GM21390 (cell line): ENCODE data around the gene OR2D2.
A peak's percentile ranks its signal among the peaks of the same experiment; 100 is the strongest.
"Not testable (repeated sequence)": the region's sequence is repeated elsewhere in the genome, so short reads cannot be mapped to it uniquely, and the experiment has no call there.

ENCODE experiments used
- ATAC-seq: cut with Tn5 transposase; IDR thresholded peaks from one replicate; pipeline ENCODE4 v1.9.1; 2021; ENCODE audit not compliant: unreplicated experiment

OR2D2 gene, protein sequence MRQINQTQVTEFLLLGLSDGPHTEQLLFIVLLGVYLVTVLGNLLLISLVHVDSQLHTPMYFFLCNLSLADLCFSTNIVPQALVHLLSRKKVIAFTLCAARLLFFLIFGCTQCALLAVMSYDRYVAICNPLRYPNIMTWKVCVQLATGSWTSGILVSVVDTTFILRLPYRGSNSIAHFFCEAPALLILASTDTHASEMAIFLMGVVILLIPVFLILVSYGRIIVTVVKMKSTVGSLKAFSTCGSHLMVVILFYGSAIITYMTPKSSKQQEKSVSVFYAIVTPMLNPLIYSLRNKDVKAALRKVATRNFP

DNA sequence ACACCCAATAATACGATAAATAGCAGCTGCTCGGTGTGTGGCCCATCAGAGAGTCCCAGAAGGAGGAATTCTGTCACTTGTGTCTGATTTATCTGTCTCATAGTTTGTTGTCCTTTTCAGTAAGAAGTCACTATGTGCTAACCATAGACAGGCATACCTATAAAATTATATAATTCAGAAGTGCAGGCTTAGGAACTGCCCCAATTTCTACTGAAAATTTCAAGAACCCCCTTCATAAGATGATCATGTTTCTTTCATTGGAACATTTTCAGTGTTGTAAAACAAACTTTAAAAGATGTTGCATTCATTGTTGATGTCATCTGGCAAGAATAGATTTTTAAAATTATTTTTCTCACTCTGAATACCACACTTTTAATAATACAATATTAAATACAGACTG is at the start of gene OR2D2:
OR2D2 (minus strand) TSS at position 101 of the 400 bp plus-strand sequence; CDS start at position 101, 0 bp downstream.
- ATAC-seq, result no peak

DNA sequence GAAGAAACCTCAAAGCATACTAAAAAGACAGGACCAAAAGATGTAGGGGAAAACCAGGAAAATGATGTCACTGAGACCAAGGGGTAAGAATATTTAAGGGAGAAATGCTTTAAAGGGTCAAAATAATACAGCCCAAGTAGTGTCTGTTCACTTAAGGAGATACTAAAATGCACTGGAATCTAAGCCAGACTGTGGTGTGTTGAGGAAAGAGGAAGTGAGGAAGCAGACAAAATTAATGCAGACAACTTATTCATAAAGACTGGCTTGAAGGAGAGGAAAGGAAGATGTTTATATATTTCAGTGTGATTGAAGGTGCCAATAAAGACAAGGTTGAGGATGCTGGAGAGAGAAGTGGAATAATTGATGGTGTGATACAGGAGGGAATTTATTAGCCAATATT is 49.7 kb upstream of the OR2D2 start:
- ATAC-seq, result no peak

DNA sequence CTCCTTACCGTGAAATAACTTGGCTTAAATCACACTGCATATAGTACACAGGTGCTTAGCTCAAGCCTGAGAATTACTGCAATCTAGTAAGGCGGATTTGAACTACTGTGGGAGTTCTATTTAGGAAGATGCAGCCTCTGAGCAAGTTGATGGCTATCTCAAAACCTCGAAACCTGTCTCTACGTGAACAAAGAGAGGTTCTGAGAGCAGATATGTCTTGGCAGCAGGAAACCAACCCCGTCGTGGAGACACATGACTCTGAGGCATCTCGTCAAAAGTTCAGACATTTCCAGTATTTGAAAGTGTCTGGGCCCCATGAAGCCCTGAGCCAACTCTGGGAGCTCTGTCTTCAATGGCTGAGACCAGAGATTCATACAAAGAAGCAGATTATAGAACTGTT is 39.8 kb upstream of the OR2D2 start:
- no peak for ATAC-seq

DNA sequence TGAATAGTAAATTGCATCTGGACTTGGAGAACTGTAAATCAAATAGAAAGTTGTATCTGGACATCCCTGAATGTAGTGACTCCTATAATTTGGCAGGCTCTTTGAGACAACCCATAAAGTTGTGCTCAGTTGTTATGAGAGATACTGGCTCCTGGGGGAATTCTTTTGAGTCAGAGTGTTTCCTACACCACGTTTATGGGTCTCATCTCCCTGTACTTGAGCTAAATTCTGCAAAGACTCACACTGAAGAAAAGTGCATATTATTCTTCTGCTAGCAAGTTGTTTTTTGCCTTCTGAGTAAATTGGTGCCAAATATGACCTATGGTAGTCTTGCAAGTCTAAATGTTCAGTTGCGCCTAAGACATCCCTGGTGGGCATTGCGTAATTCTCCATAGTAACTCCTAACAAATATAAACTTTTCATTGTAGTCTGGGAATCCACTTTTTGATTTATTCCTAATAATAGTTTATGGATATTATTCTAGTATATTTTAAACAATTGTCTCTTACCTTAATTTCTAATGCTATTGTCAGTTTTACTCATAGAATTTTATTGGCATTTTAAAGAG is 38.9 kb upstream of the OR2D2 start:
- ATAC-seq, result no peak

DNA sequence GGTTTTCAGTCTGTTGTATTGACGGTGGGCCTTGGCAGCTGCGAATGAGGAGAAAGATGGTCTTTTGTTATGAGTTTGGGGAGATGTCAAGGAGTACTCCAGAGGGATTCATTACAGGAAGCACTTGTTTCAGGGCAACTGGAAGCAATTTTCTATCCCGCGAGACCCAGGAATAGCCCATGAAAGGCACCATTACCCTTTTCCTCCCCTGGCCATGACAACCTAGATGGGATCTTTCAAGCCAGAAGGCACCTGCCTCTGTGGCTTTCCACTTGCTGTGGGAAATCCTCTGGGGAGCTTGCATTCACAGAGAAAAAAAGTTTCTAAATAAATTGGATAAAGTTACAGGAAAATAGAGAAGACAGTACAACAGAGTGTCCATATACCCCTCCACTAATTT is 36.6 kb upstream of the OR2D2 start:
- ATAC-seq, result no peak

DNA sequence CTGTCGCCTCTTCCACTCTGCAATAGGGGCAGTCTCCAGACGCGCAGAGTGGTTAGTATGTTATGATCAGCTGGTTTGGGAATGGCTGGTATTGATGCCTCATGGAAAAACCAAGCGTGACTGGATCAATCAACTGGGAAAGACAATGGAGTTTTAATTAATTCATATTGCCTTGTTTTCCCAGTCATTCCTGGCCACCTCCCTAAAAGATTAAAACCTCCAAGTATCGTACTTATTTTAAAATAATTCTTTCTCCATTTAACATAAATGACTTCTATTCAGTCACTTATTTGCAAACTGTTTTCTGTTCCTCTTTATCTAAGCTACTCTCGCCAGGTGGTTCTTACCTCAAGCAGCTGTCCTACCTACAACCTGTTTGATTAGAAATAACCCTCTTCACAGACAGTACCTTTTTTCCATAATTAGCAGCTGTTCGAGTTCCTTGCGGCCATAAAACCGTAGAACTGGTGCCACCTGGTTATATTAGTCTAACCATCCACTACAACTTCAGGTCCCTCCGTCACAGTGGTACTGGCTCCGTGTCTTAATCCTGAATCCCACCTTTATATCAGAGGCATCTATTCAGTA is 34.8 kb upstream of the OR2D2 start:
- peak; percentile 63 for ATAC-seq

DNA sequence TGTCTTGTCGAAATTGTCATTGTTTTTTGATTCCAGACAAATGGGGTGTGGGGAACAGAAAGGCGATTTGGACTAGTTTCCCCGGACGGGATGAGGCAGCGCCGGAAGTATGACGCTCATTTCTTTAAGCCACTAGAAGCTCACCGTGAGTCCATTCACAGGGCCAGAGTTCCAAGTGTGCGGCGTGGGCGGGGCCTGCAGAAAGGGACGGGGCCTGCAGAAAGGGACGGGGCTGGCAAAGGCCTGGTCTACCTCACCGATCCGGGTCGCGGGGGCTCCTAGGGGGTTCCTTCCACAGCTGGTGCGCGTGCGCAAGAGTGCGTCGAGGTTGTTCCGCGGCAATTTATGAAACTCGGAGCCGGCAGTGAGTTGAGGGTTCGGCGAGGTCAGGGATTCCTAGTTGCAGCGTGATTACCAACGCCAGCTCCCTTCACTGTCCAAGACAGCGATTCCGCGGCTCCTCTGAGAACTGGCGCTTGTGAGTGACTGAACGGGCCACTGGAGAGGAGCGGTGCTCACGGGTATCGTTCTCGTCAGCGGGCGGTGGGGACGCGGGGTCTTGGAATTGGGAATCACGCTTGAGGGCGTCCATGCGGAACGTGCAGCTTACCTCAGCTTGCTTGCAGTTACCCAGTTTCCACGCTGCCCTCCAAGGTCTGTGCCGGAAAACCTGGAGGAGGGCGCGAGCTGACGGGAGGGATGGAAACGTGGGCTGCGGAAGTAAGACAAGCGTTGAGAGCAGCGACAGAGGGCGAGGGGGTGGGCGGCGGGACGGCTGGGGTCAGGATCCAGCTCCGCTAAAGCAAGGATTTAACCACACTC is 34.1 kb upstream of the OR2D2 start, which contains the start of gene ZNF215:
ZNF215 (plus strand) TSS at position 219 of the 822 bp plus-strand sequence. CDS start 5,847 bp downstream, outside the sequence.
- ATAC-seq, result peak; percentile 63

DNA sequence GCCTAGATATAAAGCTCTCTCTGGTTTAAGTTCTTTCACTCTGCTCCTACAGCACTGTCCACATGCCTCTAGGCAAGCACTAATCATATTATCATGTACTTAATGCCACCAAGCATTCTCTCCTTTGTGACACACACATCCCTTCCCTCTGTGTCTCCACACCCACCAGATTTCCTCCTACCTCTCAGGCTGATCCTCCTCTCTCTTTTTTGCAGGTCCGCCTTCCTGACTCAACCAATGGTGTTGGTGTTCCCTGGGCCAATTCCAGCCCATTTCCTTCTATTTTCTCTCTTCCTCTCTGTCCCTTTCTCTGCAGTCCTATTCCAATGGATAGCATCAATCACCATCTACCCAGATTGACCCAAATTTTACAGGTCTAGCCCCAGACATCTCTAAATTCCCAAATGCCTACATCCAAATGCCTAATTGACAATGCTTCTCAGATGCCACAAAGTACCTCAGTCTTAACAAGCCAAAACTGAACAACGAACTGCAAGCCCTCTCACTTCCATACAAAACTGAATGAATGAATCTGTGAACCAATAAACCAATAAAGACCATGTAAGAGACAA is 33.4 kb upstream of the OR2D2 start:
- ATAC-seq, result peak; percentile 19

DNA sequence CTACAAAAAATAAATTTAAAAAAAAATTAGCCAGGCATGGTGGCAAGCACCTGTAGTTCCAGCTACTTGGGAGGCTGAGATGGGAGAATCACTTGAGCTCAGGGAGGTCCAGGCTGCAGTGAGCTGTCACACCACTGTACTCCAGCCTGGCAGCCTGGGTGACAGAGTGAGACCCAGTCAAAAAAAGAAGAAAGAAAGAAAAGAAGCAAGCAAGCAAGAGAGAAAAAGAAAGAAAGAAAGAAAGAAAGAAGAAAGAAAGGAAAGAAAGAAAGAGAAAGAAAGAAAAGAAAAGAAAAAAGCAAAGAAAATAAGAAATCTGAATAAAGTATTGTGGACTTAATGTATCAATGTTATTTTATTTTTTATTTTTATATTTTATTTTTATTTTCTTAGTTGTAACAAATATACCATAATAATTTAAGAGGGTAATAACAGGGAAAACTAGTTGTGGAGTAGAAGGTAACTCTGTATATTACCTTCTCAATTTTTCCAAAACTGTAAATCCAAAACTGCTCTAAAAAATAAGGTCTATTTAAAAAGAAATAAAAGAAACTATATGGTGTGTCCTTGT is 32.8 kb upstream of the OR2D2 start:
- ATAC-seq, result no peak

DNA sequence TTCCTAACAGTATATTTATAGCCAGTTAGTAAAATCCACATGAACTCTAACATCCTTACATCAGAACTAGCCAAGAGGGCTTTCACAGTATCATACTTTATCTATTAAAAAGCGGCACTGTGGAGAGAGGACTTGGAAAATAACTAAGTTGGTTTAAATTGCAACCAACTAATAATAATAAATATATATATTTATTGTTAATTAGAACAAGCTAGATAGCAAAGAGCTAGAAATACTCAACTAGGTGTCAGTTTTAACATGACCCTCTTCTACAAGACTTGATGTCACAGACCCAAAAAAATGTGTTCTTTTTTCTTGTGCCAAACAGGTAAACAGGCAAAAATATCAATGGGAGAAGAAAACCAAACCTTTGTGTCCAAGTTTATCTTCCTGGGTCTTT is 28.4 kb upstream of the OR2D2 start, which contains the start of gene OR2D3:
OR2D3 (plus strand) TSS at position 301 of the 400 bp plus-strand sequence; CDS start at position 301, 0 bp downstream.
- no peak for ATAC-seq

DNA sequence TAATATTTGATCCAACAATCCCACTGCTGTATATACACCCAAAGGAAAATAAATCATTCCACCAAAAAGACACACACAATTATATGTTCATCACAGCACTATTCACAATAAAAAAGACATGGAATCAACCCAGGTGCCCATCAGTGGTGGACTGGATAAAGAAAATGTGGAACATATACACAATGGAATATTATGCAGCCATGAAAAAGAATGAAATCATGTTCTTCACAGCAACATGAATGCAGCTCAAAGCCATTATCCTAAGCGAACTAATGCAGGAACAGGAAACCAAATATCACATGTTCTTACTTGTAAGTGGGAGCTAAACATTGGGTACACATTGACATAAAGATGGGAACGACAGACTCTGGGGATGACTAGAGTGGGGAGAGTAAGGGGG is 27.4 kb upstream of the OR2D2 start:
- ATAC-seq, result no peak

DNA sequence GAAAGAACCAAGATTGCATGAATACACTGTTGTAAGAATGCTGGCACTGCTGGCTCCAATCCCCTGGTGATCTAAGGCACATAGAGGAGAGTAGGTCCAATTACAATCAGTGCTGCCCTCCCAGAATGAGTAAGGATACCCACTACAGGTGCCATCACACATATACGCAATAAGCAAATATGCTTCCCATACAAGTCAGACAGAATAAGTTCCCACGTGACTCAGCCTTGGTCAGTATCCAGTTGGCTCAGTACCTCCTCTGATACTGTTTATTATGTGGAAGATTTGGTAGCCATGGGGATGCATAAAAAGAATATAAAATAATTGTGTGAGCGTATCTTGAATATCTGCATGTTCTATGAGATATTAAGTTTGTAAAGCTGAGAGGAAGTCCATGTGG is 19.6 kb upstream of the OR2D2 start:
- ATAC-seq, result no peak

DNA sequence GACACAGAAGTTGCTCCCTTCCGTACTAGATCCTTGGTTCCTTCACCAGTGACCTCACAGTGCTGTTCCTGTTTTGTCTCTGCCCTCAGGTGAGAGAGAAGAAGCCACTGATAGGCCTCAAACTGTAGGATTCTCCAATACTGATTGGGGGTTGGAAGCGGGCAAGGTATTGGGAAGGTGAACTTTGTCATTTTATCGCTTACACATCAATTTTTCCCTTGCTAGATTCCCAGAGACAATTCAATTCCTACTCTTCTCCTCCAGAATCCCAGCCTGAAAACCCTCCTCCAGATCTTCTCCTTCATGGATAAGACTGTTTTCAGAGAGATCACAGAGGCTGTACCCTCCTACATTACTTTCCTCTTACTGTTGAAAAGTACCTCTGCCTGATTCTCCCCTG is 19.1 kb upstream of the OR2D2 start:
- no peak for ATAC-seq

DNA sequence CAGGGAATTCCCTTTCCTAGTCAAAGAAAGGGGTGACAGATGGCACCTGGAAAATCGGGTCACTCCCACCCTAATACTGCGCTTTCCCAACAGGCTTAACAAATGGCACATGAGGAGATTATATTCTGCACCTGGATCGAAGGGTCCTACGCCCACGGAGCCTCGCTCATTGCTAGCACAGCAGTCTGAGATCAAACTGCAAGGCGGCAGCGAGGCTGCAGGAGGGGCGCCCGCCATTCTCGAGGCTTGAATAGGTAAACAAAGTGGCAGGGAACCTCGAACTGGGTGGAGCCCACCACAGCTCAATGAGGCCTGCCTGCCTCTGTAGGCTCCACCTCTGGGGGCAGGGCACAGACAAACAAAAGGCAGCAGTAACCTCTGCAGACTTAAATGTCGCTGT is 12.5 kb upstream of the OR2D2 start:
- not testable (repeated sequence) for ATAC-seq

DNA sequence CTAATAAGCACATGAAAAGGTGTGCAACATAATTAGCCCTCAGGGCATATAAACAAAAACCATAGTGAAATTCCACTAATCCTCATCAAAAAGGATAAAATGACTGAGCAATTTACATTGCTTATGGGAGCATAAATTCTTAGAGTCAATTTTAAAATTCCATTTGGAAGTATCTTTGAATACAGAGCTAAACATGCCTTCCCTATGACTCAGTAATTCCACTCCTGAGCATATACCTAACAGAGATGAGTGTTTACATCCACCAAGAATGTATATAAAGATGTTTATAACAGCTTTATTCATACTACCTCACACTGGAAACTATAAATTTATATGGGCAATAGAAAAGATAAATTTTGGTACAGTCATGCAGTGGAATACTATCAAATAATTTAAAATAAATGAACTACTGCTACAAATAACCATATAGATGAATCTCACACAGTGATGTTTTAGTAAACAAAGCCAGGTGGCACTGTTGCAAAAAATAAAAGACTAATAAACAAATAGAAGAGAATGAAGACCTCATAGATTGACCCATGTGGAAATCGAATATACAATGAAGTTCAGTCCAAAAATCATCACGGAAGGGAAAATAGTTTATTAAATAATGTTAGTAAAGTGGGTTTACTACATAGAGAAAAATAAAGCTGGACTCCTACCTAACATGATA is 8.2 kb upstream of the OR2D2 start:
- ATAC-seq, result no peak

DNA sequence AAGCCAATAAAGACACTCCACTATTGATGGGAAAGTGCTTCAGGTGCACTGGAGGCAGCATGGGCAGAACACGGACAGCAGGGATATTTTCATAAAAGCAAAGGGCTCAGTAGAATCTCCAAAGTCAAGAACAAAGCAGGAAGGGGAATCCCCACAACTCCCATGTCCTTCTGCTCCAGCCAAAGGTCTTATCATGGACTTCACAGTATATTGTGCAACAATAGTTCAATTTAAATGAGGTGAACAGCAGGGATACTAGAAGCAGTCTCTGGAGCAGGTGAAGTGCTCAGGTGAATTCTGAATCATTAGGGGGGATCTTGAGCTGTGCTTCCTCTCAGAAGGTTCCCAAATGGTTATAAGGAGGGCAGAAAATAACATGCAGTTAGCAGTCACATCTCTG is 6.6 kb upstream of the OR2D2 start:
- no peak for ATAC-seq

DNA sequence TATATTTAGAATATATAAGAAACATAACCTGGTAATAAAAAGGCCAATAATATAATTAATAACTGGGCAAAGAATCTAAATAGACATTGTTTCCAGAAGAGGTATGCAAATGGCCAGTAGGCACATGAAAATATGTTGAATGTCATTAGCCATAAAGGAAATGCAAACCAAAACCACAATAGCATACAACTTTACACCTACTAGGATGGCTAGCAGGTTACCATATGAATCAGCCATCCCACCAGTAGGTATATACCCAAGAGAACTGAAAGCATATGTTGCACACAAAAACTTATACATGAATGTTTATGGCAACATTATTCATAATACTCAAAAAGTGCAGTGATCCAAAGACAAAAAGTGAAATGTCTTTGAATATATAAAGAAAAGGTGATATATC is 2.7 kb upstream of the OR2D2 start:
- peak; percentile 90 for ATAC-seq

DNA sequence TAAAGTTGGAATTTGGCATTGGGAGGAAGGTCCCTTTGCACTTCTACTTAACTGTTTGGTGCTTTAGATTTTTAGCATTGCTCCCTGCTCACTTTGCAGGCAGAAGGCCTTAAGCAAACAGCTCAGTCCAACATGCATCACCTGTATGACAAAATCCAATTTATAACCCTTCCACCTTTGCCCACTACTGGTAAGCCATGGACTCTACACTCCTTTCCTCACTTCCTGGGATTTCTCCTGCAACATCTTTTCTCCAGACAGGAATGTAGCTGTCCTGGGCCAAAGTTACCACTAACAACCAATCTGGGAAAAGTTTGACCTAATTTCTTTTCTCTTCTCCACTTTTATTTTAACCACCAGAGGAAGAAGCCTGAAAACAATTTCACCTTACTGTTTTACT is 1.8 kb upstream of the OR2D2 start:
- ATAC-seq, result no peak

DNA sequence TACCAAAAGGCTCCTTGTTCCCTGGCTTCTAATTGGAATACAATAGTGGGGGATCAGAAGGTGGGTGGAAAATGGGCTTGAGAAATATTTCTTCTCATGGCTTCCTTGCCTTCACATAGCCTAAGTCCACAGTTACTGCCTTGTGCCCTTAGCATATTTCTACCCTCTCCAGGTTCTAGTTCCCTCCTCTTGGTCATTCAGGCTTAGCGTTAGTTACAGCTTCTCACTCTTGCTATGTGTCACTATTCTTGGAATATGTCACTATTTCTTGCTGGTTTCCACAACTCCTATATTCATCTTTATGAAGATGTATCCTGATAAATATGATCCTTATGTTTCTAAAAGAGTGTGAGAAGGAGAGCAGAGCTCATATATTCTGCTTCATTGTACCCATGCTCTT is 2.5 kb downstream of the OR2D2 start:
- no peak for ATAC-seq

DNA sequence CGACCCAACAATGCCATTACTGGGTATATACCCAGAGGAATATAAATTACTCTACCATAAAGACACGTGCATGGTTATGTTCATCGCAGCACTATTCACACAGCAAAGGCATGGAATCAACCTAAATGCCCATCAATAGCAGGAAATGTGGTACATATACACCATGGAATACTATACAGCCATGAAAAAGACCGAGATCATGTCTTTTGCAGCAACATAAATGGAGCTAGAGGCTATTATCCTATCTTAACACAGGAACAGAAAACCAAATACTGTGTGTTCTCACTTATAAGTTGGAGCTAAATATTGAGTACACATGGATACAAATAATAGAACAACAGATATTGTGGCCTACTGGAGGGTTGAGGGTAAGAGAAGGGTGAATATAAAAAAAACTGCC is 3.5 kb downstream of the OR2D2 start:
- no peak for ATAC-seq
